Astrocyte of the hippocampus (primary cell): Measurements from ENCODE around the gene NEURL3.
"Not testable (repeated sequence)": the region's sequence is repeated elsewhere in the genome, so short reads cannot be mapped to it uniquely, and the experiment has no call there.

Source experiments
- DNase-seq: peaks from one replicate; pipeline ENCODE4 v3.0.0; 2011; ENCODE audit warnings: low read depth, low spot score

Gene NEURL3, protein sequence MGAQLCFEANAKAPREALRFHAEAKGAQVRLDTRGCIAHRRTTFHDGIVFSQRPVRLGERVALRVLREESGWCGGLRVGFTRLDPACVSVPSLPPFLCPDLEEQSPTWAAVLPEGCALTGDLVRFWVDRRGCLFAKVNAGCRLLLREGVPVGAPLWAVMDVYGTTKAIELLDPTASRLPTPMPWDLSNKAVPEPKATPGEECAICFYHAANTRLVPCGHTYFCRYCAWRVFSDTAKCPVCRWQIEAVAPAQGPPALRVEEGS

GRCh38 chr2:96505231-96505889 lies at the start of gene NEURL3:
Gene NEURL3, minus strand, starts transcription at chr2:96505357. Its CDS starts 71 bp downstream, at chr2:96505286.
- DNase-seq, result peak; percentile 67

DNA sequence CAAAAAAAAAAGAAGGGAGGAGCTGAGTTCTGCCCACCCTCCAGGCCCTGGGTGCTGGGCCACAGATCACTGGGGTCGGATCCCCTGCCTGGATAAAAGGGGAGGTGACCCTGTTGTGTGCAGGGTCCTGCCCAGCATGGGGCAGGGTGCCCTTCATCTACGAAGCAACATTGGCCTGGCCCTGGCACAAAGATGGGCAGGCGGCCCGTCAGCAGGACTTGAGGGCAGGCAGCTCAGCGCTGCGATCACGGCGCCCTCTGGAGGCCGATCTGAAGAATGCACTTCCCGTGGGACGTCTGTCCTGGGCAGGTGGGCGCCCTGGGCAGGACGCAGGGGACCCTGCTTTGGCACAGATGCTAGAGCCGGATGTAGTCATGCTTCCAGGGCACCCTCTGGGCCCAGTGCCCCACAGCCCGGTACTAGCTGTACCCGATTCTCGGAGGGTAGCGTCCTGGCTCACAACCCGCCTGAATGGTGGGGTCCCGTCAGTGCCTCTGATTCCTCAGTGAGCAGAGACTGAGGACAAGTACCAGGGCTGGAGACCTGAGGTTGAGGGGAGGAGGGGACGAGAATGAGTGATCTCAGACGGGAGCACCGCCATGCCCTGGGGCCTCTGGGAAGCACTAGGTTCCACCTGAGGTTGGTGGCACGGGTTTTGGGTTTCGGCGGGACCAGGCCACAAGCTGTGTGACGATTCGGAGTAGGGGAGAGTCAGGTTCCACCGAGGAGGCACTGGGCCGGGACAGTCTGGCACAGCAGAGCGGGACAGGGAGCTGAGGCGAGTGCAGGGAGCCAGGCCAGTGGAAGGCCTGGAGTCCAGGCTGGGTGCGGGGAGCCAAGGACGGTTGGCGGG lies 49.4 kb upstream of the NEURL3 start:
- DNase-seq, result peak; percentile 82

DNA sequence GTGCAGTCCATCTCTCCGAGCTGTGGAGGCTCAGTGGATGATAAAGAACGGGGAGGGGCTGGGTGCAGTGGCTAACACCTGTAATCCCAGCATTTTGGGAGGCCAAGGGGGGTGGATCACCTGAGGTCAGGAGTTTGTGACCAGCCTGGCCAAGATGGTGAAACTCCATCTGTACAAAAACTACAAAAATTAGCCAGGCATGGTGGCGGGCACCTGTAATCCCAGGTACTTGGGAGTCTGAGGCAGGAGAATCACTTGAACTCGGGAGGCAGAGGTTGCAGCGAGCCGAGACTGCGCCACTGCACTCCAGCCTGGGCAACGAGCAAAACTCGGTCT lies 48.8 kb upstream of the NEURL3 start:
- DNase-seq, result not testable (repeated sequence)

- no peak for DNase-seq
Observed at GRCh38 chr2:96553176-96553956, 48.2 kb upstream of the NEURL3 start.

GRCh38 chr2:96552315-96553175 lies 47.4 kb upstream of the NEURL3 start:
- DNase-seq, result no peak

DNA sequence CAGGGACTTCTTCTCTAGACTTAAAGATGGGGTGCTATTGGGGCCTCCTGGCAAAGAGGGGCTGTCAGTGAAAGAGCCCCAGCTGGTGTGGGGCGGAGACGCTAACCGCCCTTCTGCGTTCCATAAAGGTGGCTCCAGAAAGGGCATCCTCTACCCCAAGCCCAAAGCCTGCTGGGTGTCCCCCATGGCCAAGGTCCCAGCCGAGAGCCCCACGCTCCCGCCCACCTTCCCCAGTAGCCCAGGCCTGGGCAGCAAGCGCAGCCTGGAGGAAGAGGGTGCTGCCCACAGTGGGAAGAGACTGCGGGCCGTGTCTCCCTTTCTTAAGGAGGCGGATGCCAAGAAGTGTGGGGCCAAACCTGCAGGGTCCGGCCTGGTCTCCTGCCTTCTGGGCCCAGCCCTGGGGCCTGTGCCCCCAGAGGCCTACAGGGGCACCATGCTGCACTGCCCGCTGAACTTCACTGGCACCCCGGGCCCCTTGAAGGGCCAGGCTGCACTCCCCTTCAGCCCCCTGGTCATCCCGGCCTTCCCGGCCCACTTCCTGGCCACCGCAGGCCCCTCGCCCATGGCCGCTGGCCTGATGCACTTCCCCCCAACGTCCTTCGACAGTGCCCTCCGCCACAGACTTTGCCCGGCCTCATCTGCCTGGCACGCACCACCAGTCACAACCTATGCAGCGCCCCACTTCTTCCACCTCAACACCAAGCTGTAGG lies 46.6 kb upstream of the NEURL3 start:
- DNase-seq, result no peak

DNA sequence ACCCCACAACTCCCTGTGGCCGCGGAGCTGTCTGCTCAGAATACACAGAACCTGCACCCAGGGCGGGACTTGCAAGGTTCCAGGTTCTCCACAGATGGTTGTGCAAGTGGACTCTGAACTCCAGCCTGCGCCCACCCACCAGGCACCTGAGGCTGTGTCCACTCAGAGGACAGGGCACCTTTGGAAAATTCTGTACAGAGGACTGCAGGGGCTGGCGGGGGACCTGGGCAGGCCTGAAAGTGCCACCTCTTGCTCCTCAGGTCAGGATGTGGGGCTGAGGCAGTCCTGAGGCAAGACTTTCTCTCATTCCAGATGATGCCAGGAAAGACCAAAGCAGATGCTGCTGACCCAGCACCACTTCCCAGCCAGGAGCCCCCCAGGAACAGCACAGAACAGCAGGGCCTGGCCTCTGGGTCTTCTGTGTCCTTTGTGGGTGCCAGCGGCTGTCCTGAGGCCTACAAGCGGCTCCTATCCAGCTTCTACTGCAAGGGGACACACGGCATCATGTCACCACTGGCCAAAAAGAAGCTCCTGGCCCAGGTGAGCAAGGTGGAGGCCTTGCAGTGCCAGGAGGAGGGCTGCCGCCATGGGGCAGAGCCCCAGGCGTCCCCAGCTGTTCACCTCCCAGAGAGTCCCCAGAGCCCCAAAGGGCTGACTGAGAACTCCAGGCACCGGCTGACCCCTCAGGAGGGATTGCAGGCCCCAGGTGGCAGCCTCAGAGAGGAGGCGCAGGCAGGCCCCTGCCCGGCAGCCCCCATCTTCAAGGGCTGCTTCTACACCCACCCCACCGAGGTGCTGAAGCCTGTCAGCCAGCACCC lies 45.8 kb upstream of the NEURL3 start:
- no peak for DNase-seq

DNA sequence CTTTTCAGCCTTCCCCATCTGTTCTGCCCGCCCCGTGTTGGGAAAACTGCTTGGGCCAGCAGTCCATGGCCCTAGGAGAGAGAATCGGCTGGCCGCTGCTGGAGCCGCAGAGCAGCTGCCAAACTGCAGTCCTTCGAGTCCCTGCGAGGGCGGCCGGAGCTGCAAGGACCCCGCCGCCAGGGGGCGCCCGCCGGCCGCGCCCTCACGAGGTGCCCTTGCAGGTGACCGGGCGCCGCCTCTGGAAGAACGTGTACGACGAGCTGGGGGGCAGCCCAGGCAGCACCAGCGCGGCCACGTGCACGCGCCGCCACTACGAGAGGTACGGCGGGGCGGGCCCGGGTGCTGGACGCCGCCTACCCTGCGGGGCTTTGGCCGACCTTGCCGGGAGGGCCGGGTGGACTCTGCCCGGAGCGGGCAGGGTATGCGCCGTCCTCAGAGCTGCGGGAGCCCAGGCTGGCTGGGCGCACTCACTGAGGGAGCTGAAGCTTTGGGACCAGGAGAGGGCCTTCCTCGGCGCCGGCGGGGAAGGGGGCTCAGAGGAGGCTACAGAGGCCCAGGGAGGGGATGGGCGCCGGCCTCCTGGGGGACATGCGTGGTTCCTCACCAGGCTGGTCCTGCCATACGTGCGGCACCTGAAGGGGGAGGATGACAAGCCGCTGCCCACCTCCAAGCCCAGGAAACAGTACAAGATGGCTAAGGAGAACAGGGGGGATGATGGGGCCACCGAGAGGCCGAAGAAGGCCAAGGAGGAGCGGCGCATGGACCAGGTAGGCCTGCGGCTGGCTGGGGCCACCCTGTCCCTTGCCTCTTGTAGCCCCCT lies 45.0 kb upstream of the NEURL3 start:
- DNase-seq, result no peak

GRCh38 chr2:96549466-96549785 lies 44.3 kb upstream of the NEURL3 start:
- DNase-seq, result no peak

- DNase-seq, result no peak
Observed at GRCh38 chr2:96548558-96549465, 43.7 kb upstream of the NEURL3 start.

GRCh38 chr2:96547731-96548171 lies 42.6 kb upstream of the NEURL3 start:
- DNase-seq, result peak; percentile 91

GRCh38 chr2:96547203-96547641 lies 42.1 kb upstream of the NEURL3 start:
- DNase-seq, result no peak

- no peak for DNase-seq
Observed at GRCh38 chr2:96546797-96547196, 41.6 kb upstream of the NEURL3 start.

DNA sequence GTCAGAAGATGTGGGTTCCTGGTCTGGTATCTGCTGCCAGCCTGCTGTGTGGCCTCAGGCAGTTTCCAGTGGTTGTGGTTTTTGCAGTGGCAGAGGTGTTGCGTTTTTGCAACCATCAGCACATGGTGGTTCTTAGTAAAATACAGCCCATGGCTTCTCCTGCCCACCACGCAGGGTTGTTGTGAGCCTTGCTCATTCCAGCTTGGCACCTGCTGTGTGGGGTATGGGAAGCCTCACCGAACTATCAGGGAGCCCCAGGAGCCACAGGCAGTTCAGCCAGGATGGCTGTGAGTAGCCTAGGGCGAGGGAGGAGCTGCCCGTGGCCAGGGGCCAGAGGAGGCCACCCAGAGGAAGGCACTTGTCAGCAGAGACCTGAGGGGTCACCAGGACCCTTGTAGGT lies 41.2 kb upstream of the NEURL3 start:
- no peak for DNase-seq

DNA sequence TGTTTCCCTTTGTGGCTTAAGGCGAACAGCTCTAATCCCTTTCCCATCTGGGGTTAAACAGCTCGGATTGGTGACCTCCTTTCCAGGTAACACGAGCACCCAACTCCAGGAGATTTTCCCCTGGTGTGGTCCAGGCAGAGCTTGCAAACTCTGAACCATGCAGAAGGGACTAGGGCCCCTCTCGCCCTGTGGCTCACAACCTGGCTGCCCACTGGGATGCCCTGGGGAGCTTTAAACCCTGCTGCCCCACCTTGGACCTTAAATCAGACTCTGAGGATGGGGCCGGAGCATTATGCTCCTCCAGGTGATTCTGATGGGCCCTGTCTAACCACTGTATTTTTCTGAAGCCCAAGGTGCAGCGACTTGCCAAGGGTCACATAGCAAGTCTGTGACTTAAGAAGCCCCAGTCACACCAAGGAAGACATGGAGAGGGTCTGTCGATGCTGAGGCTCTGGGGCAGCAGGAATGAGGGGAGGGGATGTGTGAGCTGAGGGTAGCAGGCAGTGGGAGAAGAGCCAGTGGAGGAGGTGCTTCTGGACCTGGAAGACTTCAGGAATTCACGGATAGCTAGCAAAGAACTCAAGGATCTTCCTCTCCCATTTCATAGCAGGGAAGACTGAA lies 37.3 kb upstream of the NEURL3 start:
- no peak for DNase-seq

DNA sequence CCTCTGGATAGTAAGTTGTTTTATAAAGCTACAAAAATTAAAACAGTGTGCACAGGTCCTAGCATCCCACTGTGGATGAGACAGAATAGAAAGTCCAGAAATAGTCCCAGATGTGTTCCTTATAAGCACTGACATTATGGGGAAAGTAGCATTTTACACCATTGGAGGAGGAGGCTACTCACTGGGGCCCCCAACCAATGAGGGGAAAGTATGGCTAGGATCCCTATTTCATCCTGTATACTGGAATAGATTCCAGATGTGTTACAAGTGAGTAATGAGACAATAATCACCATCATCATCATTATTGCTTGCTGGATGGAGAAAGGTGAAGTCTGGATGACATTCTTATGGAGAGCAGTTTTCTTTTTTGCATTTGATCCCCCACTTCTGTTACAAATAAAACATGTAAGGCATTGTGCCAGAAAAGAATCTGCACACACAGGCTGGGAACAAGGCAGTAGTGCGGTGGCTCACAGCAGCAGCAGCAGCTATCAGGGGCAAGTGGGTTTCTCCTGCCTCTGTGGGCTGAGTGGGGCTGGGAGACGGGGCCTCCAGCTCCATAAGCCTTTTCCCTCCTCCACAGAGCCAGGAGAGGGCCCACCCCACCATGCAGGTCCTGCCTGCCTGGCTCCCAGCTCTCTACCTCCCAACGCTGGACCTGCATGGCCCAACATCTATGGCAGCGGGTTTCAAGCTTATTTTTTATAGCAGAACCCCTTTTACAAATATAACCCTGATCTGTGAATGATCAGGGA lies 36.4 kb upstream of the NEURL3 start:
- no peak for DNase-seq
